Vagina (tissue), 2 donors: ENCODE results near the gene DGCR2.

Experiments used
- POLR2A ChIP-seq, 2 donors: fragments of 450-650 bp; IDR thresholded peaks; one replicate each; pipeline ENCODE4 v1.6.1; 2017; ENCODE audit warnings: antibody characterized with exemption in 2 of 2, mild to moderate bottlenecking in 2 of 2, moderate library complexity in 2 of 2
- POLR2AphosphoS5 ChIP-seq, 2 donors: sonication (generic); formaldehyde crosslinking; IDR thresholded peaks; one replicate each; pipeline ENCODE4 v1.9.0; 2017; ENCODE audit warnings: antibody characterized with exemption in 2 of 2, mild to moderate bottlenecking in 2 of 2, low read depth in 1 of 2; ENCODE audit not compliant: insufficient read depth in 1 of 2
- TF ChIP-seq, protein P1 (sequence below), 3 experiments: fragments of 450-650 bp in 2 of 3; fragments of 200-600 bp in 1 of 3; sonication (generic) in 1 of 3; IDR thresholded peaks; one replicate each; pipeline ENCODE4 v1.5.1; 2017 to 2019; ENCODE audit warnings: antibody characterized with exemption in 3 of 3, mild to moderate bottlenecking in 2 of 3, moderate library complexity in 2 of 3

DNA sequence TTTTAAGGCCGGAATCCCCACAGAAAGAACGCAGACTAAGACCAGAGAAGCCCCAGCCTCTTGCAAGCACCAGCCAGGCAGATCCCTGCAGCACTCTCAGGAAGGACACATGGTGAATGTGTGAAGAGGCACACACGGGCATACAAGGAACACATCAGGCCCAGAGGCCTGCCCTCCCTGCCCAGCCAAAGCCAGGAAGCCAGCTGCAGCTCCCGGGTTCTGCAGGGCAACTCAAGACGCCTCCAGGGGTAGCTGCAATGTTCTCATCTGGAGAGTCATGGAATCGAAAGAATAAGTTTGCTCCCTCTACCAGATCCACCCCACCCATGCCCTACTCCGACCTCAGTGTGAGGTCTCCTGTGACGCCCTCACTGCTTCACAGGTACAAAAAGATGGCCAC, 2.3 kb downstream of the DGCR2 start:
- TF ChIP-seq, protein P1, sequence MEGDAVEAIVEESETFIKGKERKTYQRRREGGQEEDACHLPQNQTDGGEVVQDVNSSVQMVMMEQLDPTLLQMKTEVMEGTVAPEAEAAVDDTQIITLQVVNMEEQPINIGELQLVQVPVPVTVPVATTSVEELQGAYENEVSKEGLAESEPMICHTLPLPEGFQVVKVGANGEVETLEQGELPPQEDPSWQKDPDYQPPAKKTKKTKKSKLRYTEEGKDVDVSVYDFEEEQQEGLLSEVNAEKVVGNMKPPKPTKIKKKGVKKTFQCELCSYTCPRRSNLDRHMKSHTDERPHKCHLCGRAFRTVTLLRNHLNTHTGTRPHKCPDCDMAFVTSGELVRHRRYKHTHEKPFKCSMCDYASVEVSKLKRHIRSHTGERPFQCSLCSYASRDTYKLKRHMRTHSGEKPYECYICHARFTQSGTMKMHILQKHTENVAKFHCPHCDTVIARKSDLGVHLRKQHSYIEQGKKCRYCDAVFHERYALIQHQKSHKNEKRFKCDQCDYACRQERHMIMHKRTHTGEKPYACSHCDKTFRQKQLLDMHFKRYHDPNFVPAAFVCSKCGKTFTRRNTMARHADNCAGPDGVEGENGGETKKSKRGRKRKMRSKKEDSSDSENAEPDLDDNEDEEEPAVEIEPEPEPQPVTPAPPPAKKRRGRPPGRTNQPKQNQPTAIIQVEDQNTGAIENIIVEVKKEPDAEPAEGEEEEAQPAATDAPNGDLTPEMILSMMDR (IDR thresholded peaks at IDR 0.05) = no peak
- no peak for TF ChIP-seq POLR2A (IDR thresholded peaks at IDR 0.05)
- TF ChIP-seq POLR2AphosphoS5 (IDR thresholded peaks at IDR 0.05; ENCODE audit: insufficient read depth in 1 of 2, low read depth in 1 of 2) = no peak
